Measurements from ENCODE around the gene MYPN.
"Not testable (repeated sequence)": the region's sequence is repeated elsewhere in the genome, so short reads cannot be mapped to it uniquely, and the experiment has no call there.

MYPN gene

GRCh38 chr10:68230268-68230667 is 121.0 kb downstream of the MYPN start:
- no peak for DNase-seq (ENCODE audit: low read depth in 2 of 2)

DNA sequence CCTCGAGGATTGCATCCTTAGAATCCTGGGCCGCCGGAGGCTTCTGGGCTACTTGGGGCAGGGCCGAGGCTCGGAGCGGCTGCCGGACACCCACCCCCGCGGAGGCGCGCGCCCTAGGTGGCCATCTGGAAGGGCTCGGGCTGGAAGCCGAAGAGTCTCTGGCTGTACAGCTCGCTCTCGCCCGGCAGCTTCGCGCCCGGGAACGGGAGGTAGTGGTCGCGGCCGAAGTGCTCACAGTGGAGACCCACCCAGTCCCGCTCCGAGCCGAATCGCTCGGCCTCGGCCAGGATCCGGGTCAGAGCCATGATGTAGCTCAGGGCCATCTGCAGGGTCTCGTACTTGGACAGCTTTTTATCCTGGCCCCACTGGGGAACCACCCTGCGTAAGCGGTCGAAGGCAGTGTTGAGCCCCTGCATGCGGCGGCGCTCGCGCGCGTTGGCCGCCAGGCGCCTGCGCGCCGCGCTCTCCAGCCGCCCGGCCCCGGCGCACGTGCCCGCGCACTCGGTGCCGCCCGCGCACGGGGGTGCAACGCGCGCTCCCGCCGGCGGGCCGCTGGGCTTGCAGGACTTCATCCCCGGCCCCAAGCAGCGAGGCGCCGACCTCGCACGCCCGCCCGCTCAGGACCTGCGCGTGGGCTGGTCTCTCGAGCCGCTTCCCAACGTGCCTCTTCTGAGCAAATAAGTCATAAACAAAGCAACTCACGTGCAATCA is 122.0 kb downstream of the MYPN start:
- peak in 1 of 2 donors; percentile 20 for DNase-seq (ENCODE audit: low read depth in 2 of 2)

GRCh38 chr10:68231817-68232251 is 122.5 kb downstream of the MYPN start, which contains the start of gene ATOH7:
ATOH7 (minus strand) TSS chr10:68232113; CDS start chr10:68231677, 436 bp downstream.
- DNase-seq (ENCODE audit: low read depth in 2 of 2), result no peak

DNA sequence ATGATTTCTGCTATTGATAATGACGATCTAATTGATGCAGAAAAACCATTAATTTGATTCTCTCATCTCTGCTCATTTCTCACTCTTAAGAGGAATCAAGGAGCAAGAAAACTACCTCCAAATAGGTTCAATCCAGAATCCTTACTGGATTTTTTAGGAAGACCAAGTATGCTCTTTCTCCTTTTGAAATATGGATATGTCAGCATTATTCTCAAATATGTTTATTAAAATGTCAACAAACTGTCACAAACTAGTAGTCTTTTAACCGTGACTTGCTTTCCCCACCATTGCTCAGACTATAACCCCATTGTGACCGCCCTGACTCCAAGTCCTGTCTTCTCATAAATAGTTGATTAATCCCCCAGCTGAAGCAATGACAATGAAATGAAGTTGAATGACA is 123.8 kb downstream of the MYPN start:
- no peak for DNase-seq (ENCODE audit: low read depth in 2 of 2)

- DNase-seq (ENCODE audit: low read depth in 2 of 2), result no peak
These were observed 125.8 kb downstream of the MYPN start for GRCh38 chr10:68235111-68235510.

GRCh38 chr10:68235581-68235980 is 126.3 kb downstream of the MYPN start:
- no peak for DNase-seq (ENCODE audit: low read depth in 2 of 2)

- no peak for DNase-seq (ENCODE audit: low read depth in 2 of 2)
These were observed 127.9 kb downstream of the MYPN start for GRCh38 chr10:68237173-68237572.

- DNase-seq (ENCODE audit: low read depth in 2 of 2), result no peak
These were observed 129.1 kb downstream of the MYPN start for GRCh38 chr10:68238371-68238770.

DNA sequence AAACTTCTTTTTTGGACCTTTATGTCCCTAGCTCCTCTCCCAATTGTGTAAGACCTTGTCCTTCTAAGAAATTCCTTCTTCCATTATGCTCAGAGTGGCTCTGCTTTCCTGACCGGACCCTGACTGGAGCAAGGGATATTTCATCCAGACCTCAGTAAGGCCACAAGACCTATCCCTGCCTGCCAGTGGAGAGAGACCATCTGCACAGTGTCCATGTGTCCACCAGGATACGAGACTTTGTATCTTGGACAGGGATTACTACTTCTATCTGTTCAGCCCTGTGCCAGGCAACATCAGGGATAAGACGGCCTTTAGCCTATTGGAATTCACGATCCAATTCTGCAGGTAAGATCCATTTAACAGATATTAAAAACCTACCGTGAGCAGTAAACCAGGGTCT is 129.8 kb downstream of the MYPN start:
- DNase-seq (ENCODE audit: low read depth in 2 of 2), result no peak

DNA sequence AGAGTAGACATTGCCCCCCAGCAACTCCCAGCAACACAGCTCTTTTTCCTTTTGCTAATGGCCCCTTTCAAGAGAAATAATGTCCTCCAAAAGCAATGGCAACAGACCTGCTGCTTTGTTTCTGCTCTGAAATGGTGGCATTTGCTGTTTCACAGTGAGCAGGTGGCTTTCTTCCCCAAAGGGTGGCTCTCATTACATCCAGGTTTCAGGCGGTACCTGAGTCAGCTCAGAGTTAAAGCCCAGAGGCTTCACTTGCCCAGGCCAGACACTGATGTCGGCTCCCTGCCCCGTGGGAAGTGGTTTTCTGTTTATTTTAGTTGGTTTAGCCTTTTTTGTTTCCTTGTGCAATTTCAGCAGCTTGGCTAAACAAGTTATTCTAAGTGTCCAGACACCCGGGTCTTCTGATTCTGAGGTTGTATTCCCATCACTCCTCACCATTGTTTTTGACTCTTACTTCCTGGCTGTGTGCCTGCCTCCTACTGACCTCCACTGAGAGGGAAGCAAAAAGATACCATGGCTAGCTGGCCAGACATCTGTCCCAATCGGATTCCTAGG is 130.4 kb downstream of the MYPN start:
- DNase-seq (ENCODE audit: low read depth in 2 of 2), result no peak

DNA sequence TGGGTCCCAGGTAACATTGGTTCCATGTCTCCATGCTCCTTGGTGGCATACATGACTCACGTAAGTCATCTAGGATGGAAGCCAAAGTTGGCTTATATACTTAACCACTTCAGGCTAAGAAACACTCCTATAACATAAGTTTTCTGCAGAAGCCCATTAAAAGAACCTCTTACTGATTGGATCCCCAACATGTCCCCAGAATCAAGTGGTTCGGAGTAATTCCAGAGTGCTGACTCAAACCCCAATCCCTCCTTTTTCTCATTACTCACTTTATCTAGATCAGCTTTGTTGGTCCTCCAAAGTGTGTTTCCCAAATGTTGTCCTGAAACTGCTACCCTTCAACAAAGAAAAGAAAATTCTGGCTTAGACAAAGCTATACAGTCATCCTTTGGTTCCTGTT is 132.8 kb downstream of the MYPN start:
- no peak for DNase-seq (ENCODE audit: low read depth in 2 of 2)

GRCh38 chr10:68246397-68246796 is 137.1 kb downstream of the MYPN start:
- DNase-seq (ENCODE audit: low read depth in 2 of 2), result not testable (repeated sequence)

- no peak for DNase-seq (ENCODE audit: low read depth in 2 of 2)
These were observed 138.6 kb downstream of the MYPN start for GRCh38 chr10:68247931-68248330.

GRCh38 chr10:68249297-68249696 is 140.0 kb downstream of the MYPN start:
- no peak for DNase-seq (ENCODE audit: low read depth in 2 of 2)

- no peak for DNase-seq (ENCODE audit: low read depth in 2 of 2)
These were observed 141.9 kb downstream of the MYPN start for GRCh38 chr10:68251151-68251550.

DNA sequence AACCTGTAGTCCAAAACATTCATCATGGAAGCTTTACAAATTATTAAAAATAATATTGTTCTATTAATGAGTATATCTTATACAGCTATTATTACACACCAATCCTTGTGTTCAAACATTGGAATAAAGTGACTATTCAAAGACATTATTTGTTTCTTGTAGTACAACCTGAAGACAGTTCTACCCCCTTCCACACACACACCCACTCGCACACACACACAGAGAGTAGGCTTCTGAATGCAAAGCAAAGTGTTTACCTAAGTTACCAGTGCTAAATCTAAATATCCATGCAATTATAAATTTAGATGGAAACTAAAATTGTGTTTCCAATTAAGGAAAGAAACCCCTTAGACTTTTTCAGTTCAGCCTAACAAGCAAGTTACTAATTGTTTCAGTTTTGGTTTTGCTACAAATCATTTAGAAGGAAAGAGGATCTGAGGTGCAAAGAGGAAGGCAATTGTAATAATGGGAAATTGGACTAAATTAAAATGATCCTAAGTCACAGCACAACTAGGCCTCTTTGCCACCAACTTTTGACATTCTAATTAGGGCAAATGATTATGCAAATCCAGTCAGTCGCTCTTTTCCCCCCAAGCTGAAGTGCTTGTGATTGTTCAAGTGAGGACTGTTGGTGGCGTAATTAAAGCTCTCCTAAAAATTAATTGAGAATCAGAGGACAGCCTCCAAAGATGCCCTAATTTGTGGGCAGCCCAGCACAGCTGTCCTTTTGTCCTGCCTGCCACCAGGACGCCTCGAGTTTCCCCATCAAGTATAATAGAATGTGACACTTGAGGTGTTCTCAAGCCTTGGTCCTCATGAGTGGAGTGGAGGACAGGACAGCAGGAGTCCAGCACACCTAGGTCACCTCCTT is 142.6 kb downstream of the MYPN start:
- no peak for DNase-seq (ENCODE audit: low read depth in 2 of 2)

- no peak for DNase-seq (ENCODE audit: low read depth in 2 of 2)
These were observed 144.1 kb downstream of the MYPN start for GRCh38 chr10:68253346-68253745.

DNA sequence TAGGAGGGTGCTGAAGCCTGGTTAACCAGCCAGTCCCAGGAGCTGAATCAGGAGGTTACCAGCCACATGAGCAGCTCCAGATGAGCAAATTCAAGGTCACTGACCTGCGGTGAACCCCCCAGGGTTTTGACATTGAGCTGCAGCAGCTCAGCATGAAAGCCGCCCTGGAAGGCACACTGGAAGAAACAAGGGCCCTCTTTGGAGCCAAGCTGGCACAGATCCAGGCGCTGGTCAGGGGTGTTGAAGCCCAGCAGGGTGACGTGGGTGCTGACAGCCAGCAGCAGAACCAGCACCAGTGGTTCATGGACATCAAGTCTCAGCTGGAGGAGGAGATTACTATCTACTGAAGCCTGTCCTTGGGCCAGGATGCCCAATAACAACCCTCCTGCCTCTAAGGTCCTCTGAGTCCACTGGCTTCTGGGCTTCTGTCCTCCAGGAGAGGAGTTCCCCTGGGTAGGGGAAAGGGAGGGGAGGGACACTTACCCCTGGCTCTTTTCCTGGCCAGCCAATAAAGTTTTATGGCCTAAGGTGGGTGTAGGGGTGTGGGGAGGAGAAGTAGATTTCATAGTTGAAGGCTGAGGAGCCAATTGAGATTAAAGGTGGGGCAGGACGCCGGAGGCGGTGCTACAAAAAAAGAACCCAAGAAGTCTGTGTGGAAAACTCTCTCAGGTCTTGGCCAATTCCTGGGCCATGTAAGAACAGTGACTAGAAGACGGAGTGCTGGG is 152.0 kb downstream of the MYPN start:
- no peak for DNase-seq (ENCODE audit: low read depth in 2 of 2)
